Brain microvascular endothelial cell (primary cell): ENCODE measurements around the gene C1QA.

Experiments
- DNase-seq: peaks from one replicate; pipeline ENCODE4 v3.0.0-alpha.2; 2020
- H3K27ac ChIP-seq: fragments of 250-450 bp; sonication (Bioruptor Pico); 2 replicates; pipeline ENCODE4 v1.5.1; 2020; ENCODE audit warnings: mild to moderate bottlenecking, moderate library complexity
- H3K27me3 ChIP-seq: fragments of 250-450 bp; sonication (Bioruptor Pico); replicated peaks from 2 replicates; pipeline ENCODE4 v1.5.1; 2020; ENCODE audit warnings: mild to moderate bottlenecking
- H3K36me3 ChIP-seq: fragments of 250-450 bp; sonication (Bioruptor Pico); replicated peaks from 2 replicates; pipeline ENCODE4 v1.5.1; 2020; ENCODE audit warnings: mild to moderate bottlenecking
- H3K4me3 ChIP-seq: 2 replicates; pipeline ENCODE4 v1.5.1; 2011; ENCODE audit warnings: low read depth, mild to moderate bottlenecking, control low read depth, low read length, moderate library complexity
- CTCF ChIP-seq: IDR thresholded peaks from 2 replicates; pipeline ENCODE4 v1.5.1; 2011; ENCODE audit warnings: low read depth, mild to moderate bottlenecking, moderate library complexity, low read length, control low read depth, inconsistent platforms; ENCODE audit errors: missing control alignments
- in situ Hi-C: cut with HindIII; loops from 2 replicates; pipeline ENCODE4 v1.10.0; 2017; ENCODE audit warnings: low sequenced_read_pairs, low pct_ligation_motif_present

The C1QA gene

DNA sequence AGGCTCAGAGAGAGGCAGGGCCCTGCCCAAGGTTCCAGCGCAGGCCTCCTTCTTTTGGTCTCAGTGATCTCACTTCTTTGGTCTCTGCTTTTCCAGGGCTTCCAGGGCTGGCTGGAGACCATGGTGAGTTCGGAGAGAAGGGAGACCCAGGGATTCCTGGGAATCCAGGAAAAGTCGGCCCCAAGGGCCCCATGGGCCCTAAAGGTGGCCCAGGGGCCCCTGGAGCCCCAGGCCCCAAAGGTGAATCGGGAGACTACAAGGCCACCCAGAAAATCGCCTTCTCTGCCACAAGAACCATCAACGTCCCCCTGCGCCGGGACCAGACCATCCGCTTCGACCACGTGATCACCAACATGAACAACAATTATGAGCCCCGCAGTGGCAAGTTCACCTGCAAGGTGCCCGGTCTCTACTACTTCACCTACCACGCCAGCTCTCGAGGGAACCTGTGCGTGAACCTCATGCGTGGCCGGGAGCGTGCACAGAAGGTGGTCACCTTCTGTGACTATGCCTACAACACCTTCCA is 24.4 kb downstream of the C1QA start:
- no peak for TF ChIP-seq CTCF
- in situ Hi-C loops = no loop called here
- Histone ChIP-seq H3K4me3 (no peak overlapping the region), H3K27ac (no peak overlapping the region), H3K27me3 (peaks cover 3% of the 10 kb centered on the region), H3K36me3 (no peaks in the 10 kb centered on the region)
- no peak for DNase-seq

GRCh38 chr1:22661880-22662279 is 25.5 kb downstream of the C1QA start:
- Histone ChIP-seq H3K36me3 (no peaks in the 10 kb centered on the region), H3K4me3 (no peak overlapping the region), H3K27me3 (peaks cover 1% of the 10 kb centered on the region), H3K27ac (no peak overlapping the region)
- no peak for DNase-seq
- no peak for TF ChIP-seq CTCF
- in situ Hi-C loops = no loop called here

- Histone ChIP-seq H3K27ac (no peak overlapping the region), H3K36me3 (no peaks in the 10 kb centered on the region), H3K27me3 (peaks cover 5% of the 10 kb centered on the region), H3K4me3 (no peak overlapping the region)
- TF ChIP-seq CTCF = no peak
- in situ Hi-C loops = no loop called here
- DNase-seq = peak; percentile 1
These were observed 25.9 kb downstream of the C1QA start for GRCh38 chr1:22662318-22662717.

- TF ChIP-seq CTCF = no peak
- in situ Hi-C loops = no loop called here
- H3K36me3 ChIP-seq = no peaks in the 10 kb centered on the region
These were observed 26.6 kb downstream of the C1QA start for GRCh38 chr1:22662986-22663408.

DNA sequence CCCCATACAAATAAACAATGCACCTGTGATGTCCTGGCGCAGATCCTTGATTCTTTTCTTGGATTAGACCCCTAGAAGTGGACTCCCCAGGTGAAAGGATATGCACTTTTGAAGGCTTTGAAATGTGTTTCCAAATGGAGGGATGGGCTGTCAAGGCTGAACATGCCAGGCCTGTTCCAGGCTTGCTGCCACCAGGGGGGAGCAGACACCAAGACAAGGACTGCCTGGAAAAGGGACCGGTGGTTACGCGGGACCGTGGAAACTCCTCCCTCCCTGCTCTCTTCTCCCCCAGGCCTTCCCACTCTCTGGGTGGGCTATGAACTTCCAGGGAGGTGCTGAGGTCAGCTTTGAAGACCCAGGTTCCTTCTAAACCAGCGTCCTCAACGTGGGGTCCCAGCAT is 29.3 kb downstream of the C1QA start:
- in situ Hi-C loops = no loop called here

More at GRCh38 chr1:22662986-22663408, 26.6 kb downstream of the C1QA start:
- no peak overlapping the region for H3K27ac ChIP-seq
- H3K4me3 ChIP-seq = no peak overlapping the region
- H3K27me3 ChIP-seq = peaks cover 5% of the 10 kb centered on the region
- no peak for DNase-seq

More for the DNA sequence above, 29.3 kb downstream of the C1QA start:
- H3K27me3 ChIP-seq = peaks cover 17% of the 10 kb centered on the region
- no peaks in the 10 kb centered on the region for H3K36me3 ChIP-seq
- no peak overlapping the region for H3K4me3 ChIP-seq
- peak; percentile 20 for DNase-seq
- no peak overlapping the region for H3K27ac ChIP-seq
- TF ChIP-seq CTCF = peak; percentile 86
